ENCODE measurements around the gene NEK6. TPM values are rescaled to one million over a fixed set of nuclear protein-coding genes. Genes with fewer than 3 reads are reported as not detected.

The NEK6 gene
- total RNA-seq, 1 experiment from 2014 or later, result 21.1 TPM

- no peak overlapping the region for H3K4me2 ChIP-seq (ENCODE audit: low read length)
- H3K9ac ChIP-seq (ENCODE audit: low read length), result no peak overlapping the region
- no TSS peak for BruUV-seq (replicated peaks)
- intact Hi-C loops (cut with micrococcal nuclease), result no loop called here
- H3K9me3 ChIP-seq (ENCODE audit: low read length), result no peaks in the 10 kb centered on the region
- ATAC-seq (no peak), DNase-seq (no peak)
- no peaks in the 10 kb centered on the region for H4K20me1 ChIP-seq (ENCODE audit: low read length)
- ChIA-PET POLR2A (ENCODE audit: unreplicated experiment) (no interaction called here), CTCF (no interaction called here)
- TF ChIP-seq CTCF (conservative IDR thresholded peaks at IDR 0.05; ENCODE audit: low read depth, low read length), result no peak
- no peak for TF ChIP-seq EZH2phosphoT487 (IDR thresholded peaks at IDR 0.05; ENCODE audit: borderline replicate concordance, low read length)
- no peak for TF ChIP-seq EZH2 (IDR thresholded peaks at IDR 0.05; ENCODE audit: low read length, unreplicated experiment)
- no peak overlapping the region for H3K4me3 ChIP-seq (ENCODE audit: low read length)
- no peaks in the 10 kb centered on the region for H3K36me3 ChIP-seq (ENCODE audit: low read depth, low read length)
- H2AFZ ChIP-seq (ENCODE audit: low read length), result no peak overlapping the region
- no peaks in the 10 kb centered on the region for H3F3A ChIP-seq (ENCODE audit: low read length, unreplicated experiment)
- no peaks in the 10 kb centered on the region for H3K27me3 ChIP-seq (ENCODE audit: low read length)
- H3K79me2 ChIP-seq (ENCODE audit: low read length), result no peaks in the 10 kb centered on the region
- H3K4me1 ChIP-seq (ENCODE audit: insufficient read depth, low read length), result no peaks in the 10 kb centered on the region
- no peaks in the 10 kb centered on the region for H3K9me2 ChIP-seq (replicated peaks; ENCODE audit: low read length)
- no peak overlapping the region for H3K27ac ChIP-seq (ENCODE audit: low read length)
Measured at GRCh38 chr9:124328285-124328684, 70.5 kb downstream of the NEK6 start.

GRCh38 chr9:124329206-124329792 lies 71.5 kb downstream of the NEK6 start:
- Histone ChIP-seq H3K36me3 (ENCODE audit: low read depth, low read length) (no peaks in the 10 kb centered on the region), H4K20me1 (ENCODE audit: low read length) (no peaks in the 10 kb centered on the region)

More at GRCh38 chr9:124329206-124329792, 71.5 kb downstream of the NEK6 start:
- H2AFZ ChIP-seq (ENCODE audit: low read length), result no peak overlapping the region
- no TSS peak for BruUV-seq (replicated peaks)
- H3K4me2 ChIP-seq (ENCODE audit: low read length), result no peak overlapping the region
- no peak for TF ChIP-seq CTCF (conservative IDR thresholded peaks at IDR 0.05; ENCODE audit: low read depth, low read length)
- no peak for TF ChIP-seq EZH2 (IDR thresholded peaks at IDR 0.05; ENCODE audit: low read length, unreplicated experiment)
- no peak for TF ChIP-seq EZH2phosphoT487 (IDR thresholded peaks at IDR 0.05; ENCODE audit: borderline replicate concordance, low read length)
- no peak for DNase-seq
- H3K27ac ChIP-seq (ENCODE audit: low read length), result no peak overlapping the region
- no peak overlapping the region for H3K4me3 ChIP-seq (ENCODE audit: low read length)
- no peaks in the 10 kb centered on the region for H3F3A ChIP-seq (ENCODE audit: low read length, unreplicated experiment)
- POLR2A ChIA-PET (ENCODE audit: unreplicated experiment), result no interaction called here
- no peaks in the 10 kb centered on the region for H3K9me2 ChIP-seq (replicated peaks; ENCODE audit: low read length)
- H3K9me3 ChIP-seq (ENCODE audit: low read length), result no peaks in the 10 kb centered on the region
- no peaks in the 10 kb centered on the region for H3K79me2 ChIP-seq (ENCODE audit: low read length)
- intact Hi-C loops (cut with micrococcal nuclease), result no loop called here
- no peak for ATAC-seq
- H3K9ac ChIP-seq (ENCODE audit: low read length), result no peak overlapping the region
- CTCF ChIA-PET, result no interaction called here
- no peaks in the 10 kb centered on the region for H3K4me1 ChIP-seq (ENCODE audit: insufficient read depth, low read length)
- H3K27me3 ChIP-seq (ENCODE audit: low read length), result no peaks in the 10 kb centered on the region
